ENCODE measurements around the gene GUCA2A.

Gene GUCA2A

DNA sequence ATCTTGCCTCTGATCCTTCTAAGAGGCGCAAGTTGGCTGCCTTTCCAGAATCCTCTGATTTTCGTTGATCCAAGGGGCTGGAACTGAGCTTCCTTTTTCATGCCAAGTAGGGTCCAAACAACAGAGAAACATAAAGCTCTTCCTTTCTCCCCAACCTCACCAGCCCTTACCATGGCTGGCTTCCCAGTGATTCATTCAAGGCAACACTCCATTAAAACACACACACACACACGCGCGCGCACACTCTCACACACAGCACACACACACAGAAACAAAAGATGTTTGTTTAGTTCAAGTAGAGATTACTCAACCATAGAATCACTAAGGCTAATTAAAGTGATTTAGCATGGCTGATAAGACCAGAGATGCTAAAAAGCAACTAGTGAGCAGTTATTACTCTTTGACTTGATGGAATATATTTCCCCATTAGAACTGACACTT, 13.0 kb upstream of the GUCA2A start (continued):
- no peak for TF ChIP-seq ZBTB8A (tag by site-specific recombination; IDR thresholded peaks at IDR 0.05)
- no peak for TF ChIP-seq ZNF133 (tag by site-specific recombination; IDR thresholded peaks at IDR 0.05)
- no peak for TF ChIP-seq ZNF707 (tag by site-specific recombination; IDR thresholded peaks at IDR 0.05)
- TF ChIP-seq ZNF792 (tag by site-specific recombination; IDR thresholded peaks at IDR 0.05), result 0 out of 2 replicates have a peak, but pooled peaks have one; percentile 41
- TF ChIP-seq, protein P1, sequence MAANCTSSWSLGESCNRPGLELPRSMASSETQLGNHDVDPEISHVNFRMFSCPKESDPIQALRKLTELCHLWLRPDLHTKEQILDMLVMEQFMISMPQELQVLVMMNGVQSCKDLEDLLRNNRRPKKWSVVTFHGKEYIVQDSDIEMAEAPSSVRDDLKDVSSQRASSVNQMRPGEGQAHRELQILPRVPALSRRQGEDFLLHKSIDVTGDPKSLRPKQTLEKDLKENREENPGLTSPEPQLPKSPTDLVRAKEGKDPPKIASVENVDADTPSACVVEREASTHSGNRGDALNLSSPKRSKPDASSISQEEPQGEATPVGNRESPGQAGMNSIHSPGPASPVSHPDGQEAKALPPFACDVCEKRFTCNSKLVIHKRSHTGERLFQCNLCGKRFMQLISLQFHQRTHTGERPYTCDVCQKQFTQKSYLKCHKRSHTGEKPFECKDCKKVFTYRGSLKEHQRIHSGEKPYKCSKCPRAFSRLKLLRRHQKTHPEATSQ (tag by site-specific recombination; IDR thresholded peaks at IDR 0.05), result no peak
- TF ChIP-seq, protein P2, sequence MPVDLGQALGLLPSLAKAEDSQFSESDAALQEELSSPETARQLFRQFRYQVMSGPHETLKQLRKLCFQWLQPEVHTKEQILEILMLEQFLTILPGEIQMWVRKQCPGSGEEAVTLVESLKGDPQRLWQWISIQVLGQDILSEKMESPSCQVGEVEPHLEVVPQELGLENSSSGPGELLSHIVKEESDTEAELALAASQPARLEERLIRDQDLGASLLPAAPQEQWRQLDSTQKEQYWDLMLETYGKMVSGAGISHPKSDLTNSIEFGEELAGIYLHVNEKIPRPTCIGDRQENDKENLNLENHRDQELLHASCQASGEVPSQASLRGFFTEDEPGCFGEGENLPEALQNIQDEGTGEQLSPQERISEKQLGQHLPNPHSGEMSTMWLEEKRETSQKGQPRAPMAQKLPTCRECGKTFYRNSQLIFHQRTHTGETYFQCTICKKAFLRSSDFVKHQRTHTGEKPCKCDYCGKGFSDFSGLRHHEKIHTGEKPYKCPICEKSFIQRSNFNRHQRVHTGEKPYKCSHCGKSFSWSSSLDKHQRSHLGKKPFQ (tag by site-specific recombination; IDR thresholded peaks at IDR 0.05), result peak; percentile 61; the same call in 1 of the 2 replicates
- peak; percentile 82 for TF ChIP-seq ZEB2 (tag by site-specific recombination; IDR thresholded peaks at IDR 0.05)
- no peak for TF ChIP-seq ZNF530 (tag by site-specific recombination; IDR thresholded peaks at IDR 0.05; ENCODE audit: low read depth)
- no peak for TF ChIP-seq ZNF202 (tag by site-specific recombination; IDR thresholded peaks at IDR 0.05; ENCODE audit: borderline replicate concordance)
- no peak for TF ChIP-seq ZNF292 (tag by site-specific recombination; IDR thresholded peaks at IDR 0.05; ENCODE audit: borderline replicate concordance, low read depth)
- no peak for TF ChIP-seq KLF7 (tag by site-specific recombination; IDR thresholded peaks at IDR 0.05; ENCODE audit: borderline replicate concordance)
- TF ChIP-seq SETDB1 (IDR thresholded peaks at IDR 0.05; ENCODE audit: insufficient read length, low read length), result no peak
- peak; percentile 69 for TF ChIP-seq SCRT2 (tag by site-specific recombination; IDR thresholded peaks at IDR 0.05)
- TF ChIP-seq ZNF843 (tag by site-specific recombination; IDR thresholded peaks at IDR 0.05), result peak; percentile 94
- no peak for TF ChIP-seq ZNF776 (tag by site-specific recombination; IDR thresholded peaks at IDR 0.05; ENCODE audit: borderline replicate concordance)
- TF ChIP-seq ZNF23 (tag by site-specific recombination; IDR thresholded peaks at IDR 0.05; ENCODE audit: borderline replicate concordance), result no peak
- TF ChIP-seq ZNF416 (tag by site-specific recombination; IDR thresholded peaks at IDR 0.05), result no peak
- no peak for TF ChIP-seq ZNF211 (tag by site-specific recombination; IDR thresholded peaks at IDR 0.05; ENCODE audit: low read depth)
- TF ChIP-seq, protein P3, sequence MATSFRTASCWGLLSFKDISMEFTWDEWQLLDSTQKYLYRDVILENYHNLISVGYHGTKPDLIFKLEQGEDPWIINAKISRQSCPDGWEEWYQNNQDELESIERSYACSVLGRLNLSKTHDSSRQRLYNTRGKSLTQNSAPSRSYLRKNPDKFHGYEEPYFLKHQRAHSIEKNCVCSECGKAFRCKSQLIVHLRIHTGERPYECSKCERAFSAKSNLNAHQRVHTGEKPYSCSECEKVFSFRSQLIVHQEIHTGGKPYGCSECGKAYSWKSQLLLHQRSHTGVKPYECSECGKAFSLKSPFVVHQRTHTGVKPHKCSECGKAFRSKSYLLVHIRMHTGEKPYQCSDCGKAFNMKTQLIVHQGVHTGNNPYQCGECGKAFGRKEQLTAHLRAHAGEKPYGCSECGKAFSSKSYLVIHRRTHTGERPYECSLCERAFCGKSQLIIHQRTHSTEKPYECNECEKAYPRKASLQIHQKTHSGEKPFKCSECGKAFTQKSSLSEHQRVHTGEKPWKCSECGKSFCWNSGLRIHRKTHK (tag by site-specific recombination; IDR thresholded peaks at IDR 0.05), result no peak
- no peak for TF ChIP-seq ZFP3 (tag by site-specific recombination; IDR thresholded peaks at IDR 0.05; ENCODE audit: low read depth)
- TF ChIP-seq ZNF600 (tag by site-specific recombination; IDR thresholded peaks at IDR 0.05), result 0 out of 2 replicates have a peak, but pooled peaks have one; percentile 23
- no peak for TF ChIP-seq ZNF747 (tag by site-specific recombination; IDR thresholded peaks at IDR 0.05)
- TF ChIP-seq ZNF521 (tag by site-specific recombination; IDR thresholded peaks at IDR 0.05), result no peak
- TF ChIP-seq, protein P4, sequence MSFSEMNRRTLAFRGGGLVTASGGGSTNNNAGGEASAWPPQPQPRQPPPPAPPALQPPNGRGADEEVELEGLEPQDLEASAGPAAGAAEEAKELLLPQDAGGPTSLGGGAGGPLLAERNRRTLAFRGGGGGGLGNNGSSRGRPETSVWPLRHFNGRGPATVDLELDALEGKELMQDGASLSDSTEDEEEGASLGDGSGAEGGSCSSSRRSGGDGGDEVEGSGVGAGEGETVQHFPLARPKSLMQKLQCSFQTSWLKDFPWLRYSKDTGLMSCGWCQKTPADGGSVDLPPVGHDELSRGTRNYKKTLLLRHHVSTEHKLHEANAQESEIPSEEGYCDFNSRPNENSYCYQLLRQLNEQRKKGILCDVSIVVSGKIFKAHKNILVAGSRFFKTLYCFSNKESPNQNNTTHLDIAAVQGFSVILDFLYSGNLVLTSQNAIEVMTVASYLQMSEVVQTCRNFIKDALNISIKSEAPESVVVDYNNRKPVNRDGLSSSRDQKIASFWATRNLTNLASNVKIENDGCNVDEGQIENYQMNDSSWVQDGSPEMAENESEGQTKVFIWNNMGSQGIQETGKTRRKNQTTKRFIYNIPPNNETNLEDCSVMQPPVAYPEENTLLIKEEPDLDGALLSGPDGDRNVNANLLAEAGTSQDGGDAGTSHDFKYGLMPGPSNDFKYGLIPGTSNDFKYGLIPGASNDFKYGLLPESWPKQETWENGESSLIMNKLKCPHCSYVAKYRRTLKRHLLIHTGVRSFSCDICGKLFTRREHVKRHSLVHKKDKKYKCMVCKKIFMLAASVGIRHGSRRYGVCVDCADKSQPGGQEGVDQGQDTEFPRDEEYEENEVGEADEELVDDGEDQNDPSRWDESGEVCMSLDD (tag by site-specific recombination; IDR thresholded peaks at IDR 0.05), result no peak
- no peak for TF ChIP-seq ZNF16 (tag by site-specific recombination; IDR thresholded peaks at IDR 0.05; ENCODE audit: low read depth)
- no peak for TF ChIP-seq ZBTB48 (tag by site-specific recombination; IDR thresholded peaks at IDR 0.05)
- TF ChIP-seq ZNF366 (tag by site-specific recombination; conservative IDR thresholded peaks at IDR 0.05), result peak; percentile 74
- TF ChIP-seq ZNF404 (tag by site-specific recombination; IDR thresholded peaks at IDR 0.05), result no peak
- TF ChIP-seq ZSCAN30 (tag by site-specific recombination; IDR thresholded peaks at IDR 0.05), result no peak
- peak; percentile 57; the same call in 1 of the 2 replicates for TF ChIP-seq PRDM1 (tag by site-specific recombination; IDR thresholded peaks at IDR 0.05)
- no peak for TF ChIP-seq ZNF174 (tag by site-specific recombination; IDR thresholded peaks at IDR 0.05)
- TF ChIP-seq ZNF549 (tag by site-specific recombination; IDR thresholded peaks at IDR 0.05), result no peak
- TF ChIP-seq ZNF623 (tag by site-specific recombination; IDR thresholded peaks at IDR 0.05), result peak; percentile 24; the same call in 1 of the 2 replicates

All from HEK293 (cell line).